Endothelial cell of umbilical vein (primary cell): Measurements from ENCODE around the gene MED29. TPM values are rescaled to one million over a fixed set of nuclear protein-coding genes. Genes with fewer than 3 reads are reported as not detected.

ENCODE experiments used
- BruUV-seq: library from RNA; stranded (reverse); fragments of 400-500 nt; replicated peaks from 2 replicates; lab custom pipeline; 2021; lab: Mats Ljungman, UMichigan
- CTCF ChIA-PET: fragments of 300-600, 350-600 bp; sonication (Branson Sonifier 250); formaldehyde crosslinking; loops from one replicate; lab custom pipeline; 2021; ENCODE audit warnings: antibody characterized with exemption, inconsistent platforms; lab: Charles Lee
- POLR2A ChIA-PET: fragments of 300-600, 350-600 bp; sonication (Branson Sonifier 250); formaldehyde crosslinking; loops from one replicate; lab custom pipeline; 2021; ENCODE audit warnings: antibody characterized with exemption, inconsistent platforms; lab: Charles Lee
- DNase-seq: peaks from one replicate; pipeline ENCODE4 v3.0.0-alpha.2; 2011; ENCODE audit warnings: low read depth, low spot score
- FAIRE-seq: peaks from 2 replicates; lab custom pipeline; 2011; peaks lifted over from hg19 to GRCh38; lab: Jason Lieb, UNC
- H2AFZ ChIP-seq: 2 replicates; pipeline ENCODE4 v1.6.0; 2012; ENCODE audit warnings: low read depth, low read length, control low read depth, inconsistent platforms
- H3K27ac ChIP-seq: 2 replicates; pipeline ENCODE4 v1.5.1; 2011; ENCODE audit warnings: low read depth, mild to moderate bottlenecking, control low read depth, low read length, moderate library complexity; ENCODE audit not compliant: insufficient read depth
- H3K27me3 ChIP-seq, 2 experiments: 2 replicates each; pipeline versions ENCODE4 v1.6.0 to v1.6.1; 2011; ENCODE audit warnings: low read length in 2 of 2, mixed read lengths in 1 of 2; ENCODE audit not compliant: control insufficient read depth in 2 of 2, insufficient read depth in 2 of 2
- H3K36me3 ChIP-seq, 2 experiments: 2 replicates in 1 of 2; 3 replicates in 1 of 2; pipeline ENCODE4 v1.5.1; 2011; ENCODE audit warnings: low read length in 2 of 2, mild to moderate bottlenecking in 1 of 2, moderate library complexity in 1 of 2; ENCODE audit not compliant: control insufficient read depth in 2 of 2, insufficient read depth in 2 of 2; ENCODE audit errors: extremely low read depth in 1 of 2
- H3K4me1 ChIP-seq: 3 replicates; pipeline ENCODE4 v1.5.1; 2011; ENCODE audit warnings: mild to moderate bottlenecking, low read length; ENCODE audit not compliant: control insufficient read depth, insufficient read depth; ENCODE audit errors: extremely low read depth
- H3K4me2 ChIP-seq: 2 replicates; pipeline ENCODE4 v1.6.1; 2011; ENCODE audit warnings: low read length, control low read depth, mixed read lengths; ENCODE audit not compliant: insufficient read depth
- H3K4me3 ChIP-seq, 3 experiments: fragments of 200-600 bp in 1 of 3; sonication (generic), shearing (Covaris generic) in 1 of 3; replicated peaks in 1 of 3; 2 replicates each; pipeline ENCODE4 v1.5.1; 2011 to 2016; ENCODE audit warnings: control low read depth in 3 of 3, low read length in 3 of 3, mild to moderate bottlenecking in 2 of 3, inconsistent platforms in 1 of 3, low read depth in 1 of 3, moderate library complexity in 1 of 3; ENCODE audit not compliant: insufficient read depth in 1 of 3
- H3K79me2 ChIP-seq: 2 replicates; pipeline ENCODE4 v1.6.0; 2012; ENCODE audit warnings: low read length, inconsistent platforms; ENCODE audit not compliant: control insufficient read depth, insufficient read depth
- H3K9ac ChIP-seq: replicated peaks from 2 replicates; pipeline ENCODE3; 2011; ENCODE audit warnings: low read length, control low read depth; ENCODE audit not compliant: insufficient read depth; ENCODE audit errors: extremely low read depth
- H3K9me1 ChIP-seq: replicated peaks from 3 replicates; pipeline ENCODE4 v1.6.0; 2011; ENCODE audit warnings: mild to moderate bottlenecking, low read length; ENCODE audit not compliant: control insufficient read depth, insufficient read depth; ENCODE audit errors: extremely low read depth
- H3K9me3 ChIP-seq: replicated peaks from 2 replicates; pipeline ENCODE4 v1.5.1; 2012; ENCODE audit warnings: low read length, inconsistent platforms; ENCODE audit not compliant: control insufficient read depth, insufficient read depth
- H4K20me1 ChIP-seq: replicated peaks from 2 replicates; pipeline ENCODE3; 2011; ENCODE audit warnings: mild to moderate bottlenecking, low read length; ENCODE audit not compliant: control insufficient read depth, insufficient read depth; ENCODE audit errors: extremely low read depth
- CTCF ChIP-seq, 2 donors: IDR thresholded peaks; 1 replicate in 1 of 2; 2 replicates in 1 of 2; pipeline ENCODE4 v1.5.1; 2011; ENCODE audit warnings: low read length in 2 of 2, mild to moderate bottlenecking in 2 of 2, moderate library complexity in 2 of 2, control low read depth in 1 of 2, inconsistent platforms in 1 of 2, low read depth in 1 of 2; ENCODE audit not compliant: insufficient read depth in 1 of 2; ENCODE audit errors: extremely low read depth in 1 of 2
- EZH2 ChIP-seq: IDR thresholded peaks from 2 replicates; pipeline ENCODE4 v1.6.1; 2012; ENCODE audit warnings: borderline replicate concordance, low read depth, mild to moderate bottlenecking, moderate library complexity, low read length, inconsistent platforms; ENCODE audit not compliant: severe bottlenecking
- FOS ChIP-seq: IDR thresholded peaks from 2 replicates; pipeline ENCODE4 v1.6.1; 2011; ENCODE audit warnings: mild to moderate bottlenecking, low read length, moderate library complexity, borderline replicate concordance; ENCODE audit not compliant: insufficient read depth
- GATA2 ChIP-seq: IDR thresholded peaks from 2 replicates; pipeline ENCODE4 v1.7.0; 2011; ENCODE audit warnings: low read depth, mild to moderate bottlenecking, moderate library complexity, mixed read lengths, low read length; ENCODE audit not compliant: insufficient read length, insufficient read depth
- JUN ChIP-seq: IDR thresholded peaks from 2 replicates; pipeline ENCODE4 v1.6.1; 2011; ENCODE audit warnings: borderline replicate concordance, low read depth; ENCODE audit not compliant: insufficient read length, insufficient read depth
- MAX ChIP-seq: IDR thresholded peaks from 2 replicates; pipeline ENCODE4 v1.6.1; 2011; ENCODE audit not compliant: insufficient read depth, insufficient read length
- MYC ChIP-seq: IDR thresholded peaks from one replicate; pipeline ENCODE4 v1.6.1; 2011; ENCODE audit warnings: mild to moderate bottlenecking, low read depth, low read length
- POLR2A ChIP-seq: IDR thresholded peaks from 2 replicates; pipeline ENCODE4 v1.6.1; 2012; ENCODE audit warnings: low read depth, mild to moderate bottlenecking, control low read depth, low read length
- POLR2AphosphoS5 ChIP-seq: IDR thresholded peaks from 2 replicates; pipeline ENCODE4 v1.6.1; 2012; ENCODE audit warnings: low read depth, mild to moderate bottlenecking, control low read depth, low read length, moderate library complexity; ENCODE audit not compliant: insufficient read depth
- dilution Hi-C: fragments of 300-500 bp; cut with MboI; formaldehyde crosslinking; loops from one replicate; pipeline ENCODE4 v1.15.0; 2019; ENCODE audit warnings: low sequenced_read_pairs; ENCODE audit not compliant: extremely low pct_ligation_motif_present
- intact Hi-C: fragments of 100-400 bp; cut with micrococcal nuclease; formaldehyde crosslinking; loops from one replicate; pipeline ENCODE4 v1.10.0; 2022
- polyA plus RNA-seq, 4 experiments: library from polyadenylated mRNA; depleted of rRNA in 3 of 4; stranded (reverse) in 3 of 4; unstranded in 1 of 4; fragments of >200 nt; gene quantifications; 2 replicates each; pipeline versions ENCODE4 v1.2.1 to v1.2.3, GENCODE V29; 2011 to 2012; ENCODE audit warnings: missing spikeins in 1 of 4
- total RNA-seq: library from RNA; stranded (reverse); gene quantifications from 2 replicates; pipeline ENCODE4 v1.2.3, GENCODE V29; 2021

The MED29 gene
- total and polyA plus RNA-seq, 2 donors (not counting 3 experiments of a cell fraction or from before 2014, with no cell fraction given), result 25.5 to 50.4 TPM

- Histone ChIP-seq H3K36me3 (peaks cover 0 to 20% of the 10 kb centered on the region in 2 experiments), H3K4me2 (no peak overlapping the region), H3K27ac (no peak overlapping the region), H4K20me1 (no peaks in the 10 kb centered on the region), H3K9me3 (no peaks in the 10 kb centered on the region), H3K9ac (no peak overlapping the region), H3K79me2 (peaks cover 13% of the 10 kb centered on the region), H3K4me3 (no peak overlapping the region), H3K9me1 (no peaks in the 10 kb centered on the region), H3K27me3 (no peaks in the 10 kb centered on the region), H2AFZ (no peak overlapping the region), H3K4me1 (peaks cover 17% of the 10 kb centered on the region)
- dilution Hi-C loops, result no loop called here
- TF ChIP-seq GATA2 (no peak), MYC (no peak), CTCF (IDR thresholded peaks at IDR 0.05; ENCODE audit: extremely low read depth in 1 of 2, insufficient read depth in 1 of 2, low read depth in 1 of 2, low read length in 2 of 2) (no peak), FOS (no peak), POLR2A (no peak), JUN (no peak), MAX (no peak), POLR2AphosphoS5 (no peak), EZH2 (no peak)
- BruUV-seq, result no TSS peak
- DNase-seq, result no peak
- intact Hi-C loops, result no loop called here
- POLR2A ChIA-PET, result interaction anchor here (1.1 to 2.2 kb wide), 2 partner anchors 20 kb away, joined by 3 to 18 read pairs; partner anchors contain the start of gene RPS16
- no peak for FAIRE-seq
- CTCF ChIA-PET, result interaction anchor here (1.5 to 1.9 kb wide), 2 partner anchors 11 to 12 kb away, joined by 4 to 29 read pairs; no protein-coding TSS in a partner anchor
Measured at GRCh38 chr19:39415111-39416046, 24.2 kb downstream of the MED29 start.
